Smooth muscle cell (in vitro differentiated cells): ENCODE data around the gene ADAMTS14. TPM values are rescaled to one million over a fixed set of nuclear protein-coding genes. Genes with fewer than 3 reads are reported as not detected.

ENCODE experiments used
- DNase-seq: peaks from one replicate; lab custom pipeline; 2025; ENCODE audit not compliant: unreplicated experiment; lab: John Stamatoyannopoulos, UW
- H2AFZ ChIP-seq: fragments of 200-600 bp; sonication (generic); 2 replicates; pipeline ENCODE4 v1.6.0; 2016; ENCODE audit warnings: antibody characterized with exemption, low read depth, mild to moderate bottlenecking
- H3F3A ChIP-seq: fragments of 200-600 bp; sonication (generic); 2 replicates; pipeline ENCODE4 v1.6.0; 2017; ENCODE audit warnings: antibody characterized with exemption, low read depth
- H3K27ac ChIP-seq: fragments of 200-600 bp; sonication (generic); 2 replicates; pipeline ENCODE4 v1.5.1; 2016; ENCODE audit warnings: low read depth, mild to moderate bottlenecking
- H3K27me3 ChIP-seq: fragments of 200-600 bp; sonication (generic); 2 replicates; pipeline ENCODE4 v1.6.1; 2016; ENCODE audit warnings: low read depth, mild to moderate bottlenecking
- H3K36me3 ChIP-seq: fragments of 200-600 bp; sonication (generic); 2 replicates; pipeline ENCODE4 v1.5.1; 2016; ENCODE audit warnings: low read depth
- H3K4me1 ChIP-seq: fragments of 200-600 bp; sonication (generic); 2 replicates; pipeline ENCODE4 v1.5.1; 2016; ENCODE audit warnings: low read depth
- H3K4me2 ChIP-seq: fragments of 200-600 bp; sonication (generic); 2 replicates; pipeline ENCODE4 v1.6.0; 2016; ENCODE audit warnings: mild to moderate bottlenecking
- H3K4me3 ChIP-seq: fragments of 200-600 bp; sonication (generic); 2 replicates; pipeline ENCODE4 v1.5.1; 2016; ENCODE audit warnings: mild to moderate bottlenecking
- H3K79me2 ChIP-seq: fragments of 200-600 bp; sonication (generic); 2 replicates; pipeline ENCODE4 v1.6.0; 2016; ENCODE audit warnings: low read depth, mild to moderate bottlenecking
- H3K9ac ChIP-seq: fragments of 200-600 bp; sonication (generic); 2 replicates; pipeline ENCODE4 v1.6.0; 2016; ENCODE audit warnings: low read depth
- H3K9me3 ChIP-seq: fragments of 200-600 bp; sonication (generic); replicated peaks from 2 replicates; pipeline ENCODE4 v1.5.1; 2016; ENCODE audit warnings: low read depth
- H4K20me1 ChIP-seq: fragments of 200-600 bp; sonication (generic); 2 replicates; pipeline ENCODE4 v1.6.0; 2016; ENCODE audit warnings: low read depth
- CTCF ChIP-seq: fragments of 200-600 bp; sonication (generic); IDR thresholded peaks from 2 replicates; pipeline ENCODE4 v1.5.1; 2017; ENCODE audit warnings: borderline replicate concordance, mild to moderate bottlenecking, antibody characterized with exemption; ENCODE audit not compliant: insufficient read depth, poor library complexity, severe bottlenecking
- WGBS: methylation state at CpG from one replicate; pipeline ENCODE4 v1.1.7; 2016; ENCODE audit warnings: low lambda C conversion rate; 5-methylcytosine and 5-hydroxymethylcytosine counted together
- polyA plus RNA-seq: library from polyadenylated mRNA; unstranded; fragments of >200 nt; fragmentation: Nextera tagmentation; extraction: Ambion mirVana; gene quantifications from 2 replicates; pipeline ENCODE4 v1.2.1, GENCODE V29; 2016
- total RNA-seq: library from RNA; depleted of rRNA; stranded (reverse); fragments of >200 nt; gene quantifications from 2 replicates; pipeline ENCODE4 v1.2.3, GENCODE V29; 2014

ADAMTS14 gene
- total and polyA plus RNA-seq, 2 experiments from 2014 or later = 6.3 to 10.1 TPM

GRCh38 chr10:70784016-70784415, 111.7 kb downstream of the ADAMTS14 start:
- no peaks in the 10 kb centered on the region for H3F3A ChIP-seq
- no peak overlapping the region for H2AFZ ChIP-seq
- no peaks in the 10 kb centered on the region for H3K36me3 ChIP-seq
- 87% methylated on average over 5 of the region's 5 CpGs for WGBS
- no peaks in the 10 kb centered on the region for H3K9me3 ChIP-seq
- no peak overlapping the region for H3K27ac ChIP-seq
- no peaks in the 10 kb centered on the region for H3K4me1 ChIP-seq
- DNase-seq = no peak
- H3K4me2 ChIP-seq = no peak overlapping the region
- no peak overlapping the region for H3K4me3 ChIP-seq
- H3K27me3 ChIP-seq = no peaks in the 10 kb centered on the region
- TF ChIP-seq CTCF = no peak
- H4K20me1 ChIP-seq = no peaks in the 10 kb centered on the region
- H3K9ac ChIP-seq = no peak overlapping the region
- no peaks in the 10 kb centered on the region for H3K79me2 ChIP-seq

DNA sequence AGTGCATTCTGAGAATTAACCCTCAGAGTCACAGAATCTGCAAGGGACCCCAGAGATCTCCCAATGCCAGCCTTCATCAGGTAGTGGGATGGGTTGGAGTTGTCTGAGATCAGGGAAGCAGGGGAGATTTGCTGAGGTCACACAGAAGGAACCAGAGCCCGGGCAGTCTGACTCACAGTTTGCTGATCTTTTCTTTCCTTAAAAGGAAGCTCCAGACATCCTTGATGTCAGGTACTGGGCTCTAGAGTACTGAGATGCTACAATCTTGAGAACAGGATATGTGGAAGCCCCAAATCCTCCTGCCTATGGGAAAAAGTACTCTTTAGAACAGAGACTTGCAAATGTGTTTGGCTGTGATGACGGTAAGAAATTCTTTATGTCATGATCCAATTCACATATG, 112.2 kb downstream of the ADAMTS14 start:
- H3K27ac ChIP-seq = no peak overlapping the region
- DNase-seq = no peak
- H4K20me1 ChIP-seq = no peaks in the 10 kb centered on the region
- H3K36me3 ChIP-seq = no peaks in the 10 kb centered on the region
- no peaks in the 10 kb centered on the region for H3K27me3 ChIP-seq
- no peak overlapping the region for H3K9ac ChIP-seq
- 51% methylated on average over 2 of the region's 2 CpGs for WGBS
- no peaks in the 10 kb centered on the region for H3K4me1 ChIP-seq
- H3K4me3 ChIP-seq = no peak overlapping the region
- no peaks in the 10 kb centered on the region for H3K79me2 ChIP-seq
- no peaks in the 10 kb centered on the region for H3K9me3 ChIP-seq
- H3F3A ChIP-seq = no peaks in the 10 kb centered on the region
- TF ChIP-seq CTCF = no peak
- no peak overlapping the region for H2AFZ ChIP-seq
- no peak overlapping the region for H3K4me2 ChIP-seq

DNA sequence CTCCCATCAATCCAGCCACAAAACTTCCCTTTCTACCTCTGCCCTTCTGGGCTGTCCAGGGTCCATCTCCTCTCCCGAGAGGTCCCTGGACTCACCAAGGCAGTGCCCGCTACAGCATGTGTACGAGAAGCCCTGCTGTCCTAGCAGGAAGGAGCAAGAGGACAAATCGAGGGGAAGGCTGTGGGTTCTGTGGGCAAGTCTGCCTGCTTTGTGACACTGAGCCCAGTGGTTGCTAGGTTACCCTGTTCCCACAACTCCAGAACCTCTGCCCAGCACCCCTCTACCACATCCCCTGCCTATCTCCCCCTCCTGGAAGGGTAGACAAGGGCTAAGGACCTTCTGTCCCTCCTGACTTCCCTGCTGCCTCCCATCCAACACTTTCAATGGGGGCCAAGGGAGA, 112.9 kb downstream of the ADAMTS14 start, which contains the start of gene TBATA:
TBATA (minus strand) TSS at position 188 of the 400 bp plus-strand sequence. CDS start 1,998 bp downstream, outside the sequence.
- Histone ChIP-seq H3K4me2 (no peak within 1 kb of the TSS), H3K27ac (no peak within 1 kb of the TSS), H3K4me3 (no peak within 1 kb of the TSS), H3K36me3 (no peaks in the 10 kb centered on the region), H3K79me2 (no peaks in the 10 kb centered on the region), H4K20me1 (no peaks in the 10 kb centered on the region), H3K9me3 (no peaks in the 10 kb centered on the region), H3K9ac (no peak within 1 kb of the TSS), H3F3A (no peaks in the 10 kb centered on the region), H2AFZ (no peak within 1 kb of the TSS), H3K27me3 (no peaks in the 10 kb centered on the region), H3K4me1 (no peaks in the 10 kb centered on the region)
- no peak for TF ChIP-seq CTCF
- WGBS = 84% methylated on average over 4 of the region's 4 CpGs
- DNase-seq = no peak

DNA sequence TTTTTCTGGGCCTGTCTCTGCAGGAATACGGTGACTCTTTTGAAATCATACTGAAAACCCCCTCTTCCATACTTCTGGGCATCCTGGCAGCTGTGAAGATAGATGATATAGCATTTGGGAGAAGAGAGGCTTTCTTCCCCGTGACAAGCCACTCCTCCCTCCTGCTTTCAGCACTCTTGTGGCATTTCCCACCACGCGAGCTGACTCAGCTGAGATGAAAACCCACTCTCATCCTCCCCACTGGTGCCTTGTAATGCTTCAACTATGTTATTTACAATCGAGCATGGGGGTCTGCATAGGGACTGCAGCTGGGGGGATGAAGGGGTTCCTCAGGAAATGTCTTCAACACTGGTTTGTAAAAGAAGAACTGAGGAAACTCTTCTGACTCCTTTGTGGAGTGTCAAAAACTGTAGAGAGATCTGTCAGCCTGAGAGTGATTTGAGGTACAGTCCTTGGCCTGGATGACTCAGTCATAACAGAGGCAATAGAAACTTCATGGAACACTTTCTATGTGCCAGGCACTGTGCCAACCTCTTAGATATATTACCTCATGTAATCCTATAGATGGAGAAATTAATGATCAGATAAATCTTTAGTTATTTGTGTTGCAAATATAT, 114.6 kb downstream of the ADAMTS14 start:
- H3F3A ChIP-seq = no peaks in the 10 kb centered on the region
- H2AFZ ChIP-seq = no peak overlapping the region
- no peaks in the 10 kb centered on the region for H3K4me1 ChIP-seq
- peak overlapping the region; percentile 42 for H3K4me2 ChIP-seq
- no peaks in the 10 kb centered on the region for H3K79me2 ChIP-seq
- no peak overlapping the region for H3K9ac ChIP-seq
- no peaks in the 10 kb centered on the region for H4K20me1 ChIP-seq
- no peak for DNase-seq
- no peak overlapping the region for H3K4me3 ChIP-seq
- H3K27me3 ChIP-seq = no peaks in the 10 kb centered on the region
- no peaks in the 10 kb centered on the region for H3K36me3 ChIP-seq
- no peaks in the 10 kb centered on the region for H3K9me3 ChIP-seq
- no peak for TF ChIP-seq CTCF
- 17% methylated on average over 5 of the region's 5 CpGs for WGBS
- peak overlapping the region; percentile 41 for H3K27ac ChIP-seq
